Measurements from ENCODE around the gene SELENON. TPM values are rescaled to one million over a fixed set of nuclear protein-coding genes. Genes with fewer than 3 reads are reported as not detected.

The SELENON gene
- total and polyA plus RNA-seq, 2 of the 13 experiments (the other 11 are each of a cell fraction or from before 2014, with no cell fraction given): 3.8 to 8.0 TPM

DNA sequence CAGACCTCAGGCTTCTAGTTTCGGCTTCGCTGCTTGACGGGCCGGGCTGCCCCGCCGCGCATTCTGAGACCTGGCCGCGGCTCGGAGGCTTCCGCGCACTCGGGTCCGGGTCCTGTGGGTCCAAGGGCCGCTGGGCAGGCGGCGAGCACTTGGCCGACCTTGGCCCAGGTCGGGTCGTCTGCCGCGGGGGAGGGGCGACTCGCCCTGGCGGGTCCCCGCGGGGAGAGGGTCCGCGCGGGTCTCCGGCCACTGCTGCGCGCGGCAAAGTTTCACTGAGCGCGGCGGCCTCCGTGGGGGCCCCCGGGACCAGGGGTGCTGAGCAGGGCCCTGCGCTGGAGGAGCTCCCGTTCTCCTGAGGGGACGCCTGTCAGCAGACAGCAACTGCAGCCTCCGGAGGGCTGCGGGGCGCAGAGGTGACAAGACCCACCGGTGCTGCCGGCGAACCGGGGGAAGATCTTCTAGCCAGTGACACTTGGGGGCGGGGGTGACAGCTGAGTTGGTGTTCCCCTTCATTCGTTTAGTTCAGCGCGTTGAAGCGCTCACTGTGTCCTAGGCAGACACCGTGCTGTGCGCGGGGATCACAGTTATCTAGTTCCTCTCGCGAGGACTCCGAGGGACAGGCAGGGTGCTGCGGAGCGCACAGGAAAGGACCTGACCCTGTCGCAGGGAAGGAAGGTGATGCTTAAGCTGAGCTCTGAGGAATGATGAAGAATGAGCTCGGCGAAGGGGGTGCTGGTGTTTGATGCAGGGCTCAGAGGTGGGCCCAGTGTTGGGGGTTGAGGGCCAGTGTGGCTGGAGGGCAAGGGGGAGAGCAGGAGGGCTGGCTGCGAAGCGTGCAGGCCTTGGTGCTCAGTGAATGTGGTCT, 20.5 kb downstream of the SELENON start (continued):
- TF ChIP-seq ZNF558 (CRISPR knock-in tag; IDR thresholded peaks at IDR 0.05; ENCODE audit: borderline replicate concordance) (peak; percentile 35; the same call in 1 of the 2 replicates), KMT2B (CRISPR knock-in tag; IDR thresholded peaks at IDR 0.05) (no peak), RFX1 (IDR thresholded peaks at IDR 0.05) (no peak), ZNF263 (CRISPR knock-in tag; IDR thresholded peaks at IDR 0.05) (peak; percentile 15; the same call in 1 of the 2 replicates), CREB1 (IDR thresholded peaks at IDR 0.05) (no peak), CREB1 (CRISPR knock-in tag; IDR thresholded peaks at IDR 0.05) (no peak), PPARG (CRISPR knock-in tag; conservative IDR thresholded peaks at IDR 0.05) (no peak), TP53 (CRISPR knock-in tag; conservative IDR thresholded peaks at IDR 0.05) (no peak; the same call in 1 of the 2 replicates), SIN3A (IDR thresholded peaks at IDR 0.05; ENCODE audit: borderline replicate concordance, low read depth, low read length) (0 out of 2 replicates have a peak, but pooled peaks have one; percentile 53), KDM1A (CRISPR knock-in tag; IDR thresholded peaks at IDR 0.05) (no peak), ZNF792 (CRISPR knock-in tag; IDR thresholded peaks at IDR 0.05) (no peak), ZNF709 (CRISPR knock-in tag; IDR thresholded peaks at IDR 0.05) (no peak), AHR (CRISPR knock-in tag; IDR thresholded peaks at IDR 0.05) (0 out of 2 replicates have a peak, but pooled peaks have one; percentile 41), ZNF75D (CRISPR knock-in tag; IDR thresholded peaks at IDR 0.05; ENCODE audit: borderline replicate concordance) (no peak)
- TF ChIP-seq, protein P1, sequence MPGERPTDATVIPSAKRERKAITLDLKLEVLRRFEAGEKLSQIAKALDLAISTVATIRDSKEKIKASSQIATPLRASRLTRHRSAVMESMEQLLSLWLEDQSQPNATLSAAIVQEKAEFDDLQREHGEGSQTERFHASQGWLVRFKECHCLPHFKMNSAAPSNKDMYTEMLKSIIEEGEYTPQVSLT (CRISPR knock-in tag; IDR thresholded peaks at IDR 0.05; ENCODE audit: borderline replicate concordance, low read depth): no peak
- TF ChIP-seq, protein P2, sequence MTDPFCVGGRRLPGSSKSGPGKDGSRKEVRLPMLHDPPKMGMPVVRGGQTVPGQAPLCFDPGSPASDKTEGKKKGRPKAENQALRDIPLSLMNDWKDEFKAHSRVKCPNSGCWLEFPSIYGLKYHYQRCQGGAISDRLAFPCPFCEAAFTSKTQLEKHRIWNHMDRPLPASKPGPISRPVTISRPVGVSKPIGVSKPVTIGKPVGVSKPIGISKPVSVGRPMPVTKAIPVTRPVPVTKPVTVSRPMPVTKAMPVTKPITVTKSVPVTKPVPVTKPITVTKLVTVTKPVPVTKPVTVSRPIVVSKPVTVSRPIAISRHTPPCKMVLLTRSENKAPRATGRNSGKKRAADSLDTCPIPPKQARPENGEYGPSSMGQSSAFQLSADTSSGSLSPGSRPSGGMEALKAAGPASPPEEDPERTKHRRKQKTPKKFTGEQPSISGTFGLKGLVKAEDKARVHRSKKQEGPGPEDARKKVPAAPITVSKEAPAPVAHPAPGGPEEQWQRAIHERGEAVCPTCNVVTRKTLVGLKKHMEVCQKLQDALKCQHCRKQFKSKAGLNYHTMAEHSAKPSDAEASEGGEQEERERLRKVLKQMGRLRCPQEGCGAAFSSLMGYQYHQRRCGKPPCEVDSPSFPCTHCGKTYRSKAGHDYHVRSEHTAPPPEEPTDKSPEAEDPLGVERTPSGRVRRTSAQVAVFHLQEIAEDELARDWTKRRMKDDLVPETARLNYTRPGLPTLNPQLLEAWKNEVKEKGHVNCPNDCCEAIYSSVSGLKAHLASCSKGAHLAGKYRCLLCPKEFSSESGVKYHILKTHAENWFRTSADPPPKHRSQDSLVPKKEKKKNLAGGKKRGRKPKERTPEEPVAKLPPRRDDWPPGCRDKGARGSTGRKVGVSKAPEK (CRISPR knock-in tag; IDR thresholded peaks at IDR 0.05; ENCODE audit: borderline replicate concordance): no peak; the same call in 1 of the 2 replicates
- TF ChIP-seq, protein P3, sequence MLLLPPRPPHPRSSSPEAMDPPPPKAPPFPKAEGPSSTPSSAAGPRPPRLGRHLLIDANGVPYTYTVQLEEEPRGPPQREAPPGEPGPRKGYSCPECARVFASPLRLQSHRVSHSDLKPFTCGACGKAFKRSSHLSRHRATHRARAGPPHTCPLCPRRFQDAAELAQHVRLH (CRISPR knock-in tag; IDR thresholded peaks at IDR 0.05; ENCODE audit: borderline replicate concordance, low read depth): no peak
- TF ChIP-seq, protein P4, sequence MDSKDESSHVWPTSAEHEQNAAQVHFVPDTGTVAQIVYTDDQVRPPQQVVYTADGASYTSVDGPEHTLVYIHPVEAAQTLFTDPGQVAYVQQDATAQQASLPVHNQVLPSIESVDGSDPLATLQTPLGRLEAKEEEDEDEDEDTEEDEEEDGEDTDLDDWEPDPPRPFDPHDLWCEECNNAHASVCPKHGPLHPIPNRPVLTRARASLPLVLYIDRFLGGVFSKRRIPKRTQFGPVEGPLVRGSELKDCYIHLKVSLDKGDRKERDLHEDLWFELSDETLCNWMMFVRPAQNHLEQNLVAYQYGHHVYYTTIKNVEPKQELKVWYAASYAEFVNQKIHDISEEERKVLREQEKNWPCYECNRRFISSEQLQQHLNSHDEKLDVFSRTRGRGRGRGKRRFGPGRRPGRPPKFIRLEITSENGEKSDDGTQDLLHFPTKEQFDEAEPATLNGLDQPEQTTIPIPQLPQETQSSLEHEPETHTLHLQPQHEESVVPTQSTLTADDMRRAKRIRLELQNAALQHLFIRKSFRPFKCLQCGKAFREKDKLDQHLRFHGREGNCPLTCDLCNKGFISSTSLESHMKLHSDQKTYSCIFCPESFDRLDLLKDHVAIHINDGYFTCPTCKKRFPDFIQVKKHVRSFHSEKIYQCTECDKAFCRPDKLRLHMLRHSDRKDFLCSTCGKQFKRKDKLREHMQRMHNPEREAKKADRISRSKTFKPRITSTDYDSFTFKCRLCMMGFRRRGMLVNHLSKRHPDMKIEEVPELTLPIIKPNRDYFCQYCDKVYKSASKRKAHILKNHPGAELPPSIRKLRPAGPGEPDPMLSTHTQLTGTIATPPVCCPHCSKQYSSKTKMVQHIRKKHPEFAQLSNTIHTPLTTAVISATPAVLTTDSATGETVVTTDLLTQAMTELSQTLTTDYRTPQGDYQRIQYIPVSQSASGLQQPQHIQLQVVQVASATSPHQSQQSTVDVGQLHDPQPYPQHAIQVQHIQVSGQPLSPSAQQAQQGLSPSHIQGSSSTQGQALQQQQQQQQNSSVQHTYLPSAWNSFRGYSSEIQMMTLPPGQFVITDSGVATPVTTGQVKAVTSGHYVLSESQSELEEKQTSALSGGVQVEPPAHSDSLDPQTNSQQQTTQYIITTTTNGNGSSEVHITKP (CRISPR knock-in tag; IDR thresholded peaks at IDR 0.05; ENCODE audit: low read depth): no peak
- TF ChIP-seq, protein P5, sequence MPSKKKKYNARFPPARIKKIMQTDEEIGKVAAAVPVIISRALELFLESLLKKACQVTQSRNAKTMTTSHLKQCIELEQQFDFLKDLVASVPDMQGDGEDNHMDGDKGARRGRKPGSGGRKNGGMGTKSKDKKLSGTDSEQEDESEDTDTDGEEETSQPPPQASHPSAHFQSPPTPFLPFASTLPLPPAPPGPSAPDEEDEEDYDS (CRISPR knock-in tag; IDR thresholded peaks at IDR 0.05): peak; percentile 51; the same call in 1 of the 2 replicates
- TF ChIP-seq, protein P6, sequence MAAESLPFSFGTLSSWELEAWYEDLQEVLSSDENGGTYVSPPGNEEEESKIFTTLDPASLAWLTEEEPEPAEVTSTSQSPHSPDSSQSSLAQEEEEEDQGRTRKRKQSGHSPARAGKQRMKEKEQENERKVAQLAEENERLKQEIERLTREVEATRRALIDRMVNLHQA (CRISPR knock-in tag; IDR thresholded peaks at IDR 0.05): no peak
- TF ChIP-seq, protein P7, sequence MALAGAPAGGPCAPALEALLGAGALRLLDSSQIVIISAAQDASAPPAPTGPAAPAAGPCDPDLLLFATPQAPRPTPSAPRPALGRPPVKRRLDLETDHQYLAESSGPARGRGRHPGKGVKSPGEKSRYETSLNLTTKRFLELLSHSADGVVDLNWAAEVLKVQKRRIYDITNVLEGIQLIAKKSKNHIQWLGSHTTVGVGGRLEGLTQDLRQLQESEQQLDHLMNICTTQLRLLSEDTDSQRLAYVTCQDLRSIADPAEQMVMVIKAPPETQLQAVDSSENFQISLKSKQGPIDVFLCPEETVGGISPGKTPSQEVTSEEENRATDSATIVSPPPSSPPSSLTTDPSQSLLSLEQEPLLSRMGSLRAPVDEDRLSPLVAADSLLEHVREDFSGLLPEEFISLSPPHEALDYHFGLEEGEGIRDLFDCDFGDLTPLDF (CRISPR knock-in tag; IDR thresholded peaks at IDR 0.05): no peak
